Coronary artery (tissue), 2 donors: ENCODE data around the gene SUCLA2.

ENCODE experiments used
- DNase-seq: peaks from one replicate; pipeline ENCODE4 v3.0.0-alpha.2; 2017; ENCODE audit warnings: low spot score
- H3K27ac ChIP-seq, 2 donors: fragments of 200-600 bp; sonication (generic); one replicate each; pipeline ENCODE4 v1.5.1; 2016 to 2019
- H3K4me3 ChIP-seq: fragments of 200-600 bp; sonication (generic); 2 replicates; pipeline ENCODE4 v1.5.1; 2016; ENCODE audit warnings: mild to moderate bottlenecking, moderate library complexity
- TF ChIP-seq, protein P1 (sequence below): fragments of 200-600 bp; sonication (generic); IDR thresholded peaks from one replicate; pipeline ENCODE4 v1.5.1; 2019; ENCODE audit warnings: antibody characterized with exemption

The SUCLA2 gene

DNA sequence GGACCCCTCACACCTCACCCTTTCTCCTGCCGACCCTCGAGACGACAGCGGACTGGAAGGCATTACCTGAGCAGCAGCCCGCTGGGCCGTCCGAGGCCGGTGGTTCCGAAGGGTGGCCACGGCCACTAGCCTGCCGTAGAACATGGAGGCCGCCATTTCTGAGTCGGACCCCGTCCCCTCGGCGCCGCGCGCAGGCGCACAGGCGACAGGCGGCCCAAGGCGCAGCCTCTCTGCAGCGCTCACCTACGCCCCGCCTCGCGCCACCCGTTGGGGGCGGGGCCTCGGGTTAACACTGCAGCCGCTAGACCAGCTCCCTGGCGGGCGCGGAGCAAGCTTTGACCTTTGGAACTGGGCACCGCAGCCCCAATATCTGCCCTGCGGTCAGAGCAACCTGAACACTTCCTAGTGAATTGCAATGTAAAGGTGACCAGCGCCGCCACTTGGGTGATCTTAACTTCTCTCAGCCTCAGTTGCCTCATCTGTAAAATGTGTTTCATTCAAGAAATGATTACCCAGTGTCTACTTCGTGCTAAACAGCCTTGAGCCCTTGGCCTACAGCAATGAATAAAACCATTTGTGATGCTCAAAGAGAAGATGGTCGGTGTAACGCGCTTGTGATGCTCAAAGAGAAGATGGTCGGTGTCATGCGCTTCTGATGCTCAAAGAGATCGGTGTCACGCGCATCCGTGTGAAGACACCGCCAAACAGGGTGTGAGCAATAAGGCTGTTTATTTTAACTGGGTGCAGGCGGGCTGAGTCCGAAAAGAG is at the start of gene SUCLA2:
Gene SUCLA2, minus strand, starts transcription at position 160 of the 768 bp plus-strand sequence. Its CDS starts 4 bp downstream, at position 156.
- peak; percentile 84 for DNase-seq
- H3K27ac ChIP-seq: peak within 1 kb of the TSS; percentile 73 to 83
- TF ChIP-seq, protein P1, sequence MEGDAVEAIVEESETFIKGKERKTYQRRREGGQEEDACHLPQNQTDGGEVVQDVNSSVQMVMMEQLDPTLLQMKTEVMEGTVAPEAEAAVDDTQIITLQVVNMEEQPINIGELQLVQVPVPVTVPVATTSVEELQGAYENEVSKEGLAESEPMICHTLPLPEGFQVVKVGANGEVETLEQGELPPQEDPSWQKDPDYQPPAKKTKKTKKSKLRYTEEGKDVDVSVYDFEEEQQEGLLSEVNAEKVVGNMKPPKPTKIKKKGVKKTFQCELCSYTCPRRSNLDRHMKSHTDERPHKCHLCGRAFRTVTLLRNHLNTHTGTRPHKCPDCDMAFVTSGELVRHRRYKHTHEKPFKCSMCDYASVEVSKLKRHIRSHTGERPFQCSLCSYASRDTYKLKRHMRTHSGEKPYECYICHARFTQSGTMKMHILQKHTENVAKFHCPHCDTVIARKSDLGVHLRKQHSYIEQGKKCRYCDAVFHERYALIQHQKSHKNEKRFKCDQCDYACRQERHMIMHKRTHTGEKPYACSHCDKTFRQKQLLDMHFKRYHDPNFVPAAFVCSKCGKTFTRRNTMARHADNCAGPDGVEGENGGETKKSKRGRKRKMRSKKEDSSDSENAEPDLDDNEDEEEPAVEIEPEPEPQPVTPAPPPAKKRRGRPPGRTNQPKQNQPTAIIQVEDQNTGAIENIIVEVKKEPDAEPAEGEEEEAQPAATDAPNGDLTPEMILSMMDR: no peak

DNA sequence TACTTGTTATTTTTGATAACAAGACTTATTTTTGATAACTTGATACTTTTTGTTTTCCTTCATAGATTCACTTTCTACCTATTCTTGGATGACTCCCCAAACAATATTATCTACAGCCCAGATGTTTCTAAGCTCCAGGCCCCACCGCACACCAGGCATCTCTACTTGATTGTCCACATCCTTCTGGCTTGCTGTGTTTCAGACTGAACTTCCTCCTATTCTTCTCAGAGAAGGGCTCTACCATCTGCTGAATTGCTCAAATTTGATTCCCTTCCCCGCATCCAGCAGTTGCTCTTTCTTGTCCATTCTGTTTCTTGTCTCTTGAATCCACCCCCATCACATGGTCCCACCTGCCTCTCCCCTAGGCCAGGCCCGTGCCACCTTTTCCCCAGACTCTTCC is 49.5 kb upstream of the SUCLA2 start:
- TF ChIP-seq, protein P1: no peak

More for the DNA sequence above, at the start of gene SUCLA2:
- peak within 1 kb of the TSS; percentile 91 for H3K4me3 ChIP-seq

DNA sequence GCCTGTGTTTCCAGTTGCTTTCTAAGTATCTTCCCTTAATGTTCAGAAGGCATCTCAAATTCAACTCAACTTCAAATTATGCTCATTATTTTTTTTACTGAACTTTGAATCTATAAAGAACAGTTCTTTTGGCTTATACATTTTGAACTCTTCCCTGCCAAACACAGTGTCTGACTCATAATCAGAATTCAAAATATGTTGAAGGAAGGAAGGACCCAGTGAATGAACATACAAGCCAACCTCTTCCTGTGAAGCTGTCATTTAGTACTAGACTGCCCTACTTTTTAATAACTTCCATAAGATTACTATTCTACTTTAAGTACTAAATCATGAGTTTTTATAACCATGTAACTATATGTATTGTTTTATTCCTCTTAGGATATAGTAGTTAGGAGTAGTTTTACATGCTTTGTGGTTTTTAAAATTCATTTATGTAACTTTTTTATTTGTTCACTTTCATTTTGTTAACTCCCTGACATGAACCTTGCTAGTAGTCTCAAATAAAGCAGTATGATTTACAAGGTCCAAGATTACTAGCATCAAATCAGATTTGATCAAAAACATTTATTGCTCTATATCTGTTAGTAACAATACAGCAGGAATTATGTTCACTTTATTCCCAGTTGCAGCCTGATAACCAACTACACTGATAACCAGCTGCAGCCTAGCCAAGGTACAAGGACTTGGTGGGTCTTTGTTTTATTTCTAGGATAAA is 42.9 kb upstream of the SUCLA2 start:
- TF ChIP-seq, protein P1: no peak
- no peak overlapping the region for H3K27ac ChIP-seq
- DNase-seq: no peak
- no peak overlapping the region for H3K4me3 ChIP-seq

More for the DNA sequence above, 49.5 kb upstream of the SUCLA2 start:
- Histone ChIP-seq H3K27ac (no peak overlapping the region), H3K4me3 (no peak overlapping the region)
- DNase-seq: no peak

DNA sequence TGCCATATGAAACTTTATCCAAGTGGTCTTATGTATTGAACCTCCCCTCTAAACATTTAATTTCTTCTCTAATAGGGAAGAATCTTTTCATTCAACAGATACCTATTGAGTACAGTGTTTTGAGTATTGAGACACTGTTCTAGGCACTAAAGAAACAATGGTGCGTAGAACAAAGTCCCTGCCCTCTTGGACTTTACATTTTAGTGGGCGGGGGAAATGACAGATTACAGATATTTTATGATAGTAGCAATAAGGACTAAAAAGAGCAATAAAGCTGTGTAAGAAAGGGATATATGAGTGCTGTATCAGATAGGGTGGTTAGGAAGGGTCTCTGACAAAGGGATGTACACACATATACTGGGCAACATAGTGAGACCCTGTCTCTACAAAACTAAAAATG is 41.8 kb upstream of the SUCLA2 start:
- TF ChIP-seq, protein P1: no peak

DNA sequence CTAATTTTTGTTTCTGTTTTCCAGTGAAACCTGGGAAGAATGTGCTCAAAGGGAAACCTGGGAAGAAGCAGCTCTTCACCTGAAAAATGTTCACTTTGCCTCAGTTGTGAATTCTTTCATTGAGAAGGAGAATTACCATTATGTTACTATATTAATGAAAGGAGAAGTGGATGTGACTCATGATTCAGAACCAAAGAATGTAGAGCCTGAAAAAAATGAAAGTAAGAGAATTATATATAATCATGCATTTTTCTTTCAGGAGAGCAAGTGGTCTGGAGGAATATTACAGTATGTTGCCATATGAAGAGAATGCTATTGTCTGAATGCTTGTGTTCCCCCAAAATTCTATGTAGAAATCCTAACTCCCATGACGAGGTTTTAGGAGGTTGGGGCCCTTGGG is 39.8 kb upstream of the SUCLA2 start:
- TF ChIP-seq, protein P1: no peak
- Histone ChIP-seq H3K4me3 (no peak overlapping the region), H3K27ac (no peak overlapping the region)
- DNase-seq: no peak

More for the DNA sequence above, 41.8 kb upstream of the SUCLA2 start:
- no peak overlapping the region for H3K4me3 ChIP-seq
- no peak for DNase-seq
- H3K27ac ChIP-seq: no peak overlapping the region

DNA sequence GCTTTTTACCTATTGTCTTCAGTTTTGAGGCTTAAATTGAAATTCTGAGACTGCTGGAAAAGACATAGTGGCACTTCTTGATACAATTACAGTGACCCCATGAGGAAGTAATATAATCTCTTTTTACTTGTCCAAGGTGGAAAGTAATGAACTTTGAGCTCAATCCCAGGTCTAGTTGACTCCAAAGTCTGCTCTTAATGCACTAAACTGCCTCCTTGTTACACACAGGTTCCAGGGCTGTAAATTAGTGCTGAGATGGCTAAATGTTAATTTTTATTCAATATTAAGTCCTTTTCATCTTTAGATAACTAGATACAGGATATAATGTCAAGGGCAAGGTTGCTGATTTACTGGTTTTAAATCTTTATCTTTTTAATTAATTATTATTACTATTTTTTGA is 39.0 kb upstream of the SUCLA2 start:
- no peak for DNase-seq
- TF ChIP-seq, protein P1: no peak
- H3K4me3 ChIP-seq: no peak overlapping the region
- H3K27ac ChIP-seq: no peak overlapping the region

DNA sequence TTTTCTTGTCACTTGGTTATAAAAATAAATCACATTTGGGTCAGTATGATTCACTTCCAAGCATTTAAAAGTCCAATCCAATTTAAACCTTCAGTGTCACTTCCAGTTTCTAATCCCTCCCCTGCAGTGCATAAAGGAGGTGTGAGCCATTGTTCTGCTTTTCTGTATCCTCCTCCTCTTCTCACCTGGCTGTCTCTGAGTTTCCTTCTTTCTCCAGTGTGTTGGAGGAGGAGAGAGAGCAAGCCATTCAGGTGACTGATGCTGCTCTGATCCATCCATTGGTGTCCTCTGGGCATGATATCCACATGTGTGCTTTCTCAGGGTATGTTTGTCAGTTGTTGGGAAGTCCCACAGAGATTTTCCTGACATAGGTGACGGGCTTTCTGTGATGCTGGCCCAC is 37.7 kb upstream of the SUCLA2 start:
- TF ChIP-seq, protein P1: no peak
- DNase-seq: no peak

More for the DNA sequence above, 37.7 kb upstream of the SUCLA2 start:
- Histone ChIP-seq H3K4me3 (no peak overlapping the region), H3K27ac (no peak overlapping the region)
